ENCODE data around the gene GSK3B.

Gene GSK3B

GRCh38 chr3:120093911-120094775 lies at the start of gene GSK3B:
TSS of gene GSK3B (minus strand) at chr3:120094447. CDS start at chr3:120093434, 1,013 bp downstream.
- peaks cover 9% of the 10 kb centered on the region; the same call in 1 of the 2 replicates for H3K4me1 ChIP-seq (ENCODE audit: insufficient read depth, low read length)
- H3K9me3 ChIP-seq (ENCODE audit: control insufficient read depth, insufficient read depth, low read length): no peaks in the 10 kb centered on the region
- peak within 1 kb of the TSS; percentile 76 for H3K9ac ChIP-seq (ENCODE audit: low read depth, low read length)
- peaks cover 3% of the 10 kb centered on the region; the same call in 1 of the 2 replicates for H3K36me3 ChIP-seq (ENCODE audit: insufficient read depth, low read length)

DNA sequence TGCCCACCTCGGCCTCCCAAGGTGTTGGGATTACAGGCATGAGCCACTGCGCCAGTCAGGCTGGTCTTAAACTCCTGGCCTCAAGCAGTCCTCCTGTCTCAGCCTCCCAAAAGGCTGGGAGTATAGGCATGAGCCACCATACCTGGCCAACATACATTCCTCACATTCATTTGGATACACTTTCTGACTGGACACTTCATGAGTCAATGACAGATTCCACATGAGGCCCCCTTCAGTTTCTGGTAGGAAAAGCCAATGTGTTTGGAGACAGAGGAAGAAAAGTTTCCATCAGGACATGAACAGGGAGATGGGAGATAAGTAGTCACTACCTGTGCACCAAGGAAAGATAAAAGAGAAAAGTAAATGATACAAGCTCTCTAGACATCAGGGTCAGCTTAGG lies 49.4 kb upstream of the GSK3B start:
- Histone ChIP-seq H3K9me3 (ENCODE audit: control insufficient read depth, insufficient read depth, low read length) (no peaks in the 10 kb centered on the region), H3K9ac (ENCODE audit: low read depth, low read length) (no peak overlapping the region), H3K4me1 (ENCODE audit: insufficient read depth, low read length) (peaks cover 16% of the 10 kb centered on the region), H3K36me3 (ENCODE audit: insufficient read depth, low read length) (no peaks in the 10 kb centered on the region)

DNA sequence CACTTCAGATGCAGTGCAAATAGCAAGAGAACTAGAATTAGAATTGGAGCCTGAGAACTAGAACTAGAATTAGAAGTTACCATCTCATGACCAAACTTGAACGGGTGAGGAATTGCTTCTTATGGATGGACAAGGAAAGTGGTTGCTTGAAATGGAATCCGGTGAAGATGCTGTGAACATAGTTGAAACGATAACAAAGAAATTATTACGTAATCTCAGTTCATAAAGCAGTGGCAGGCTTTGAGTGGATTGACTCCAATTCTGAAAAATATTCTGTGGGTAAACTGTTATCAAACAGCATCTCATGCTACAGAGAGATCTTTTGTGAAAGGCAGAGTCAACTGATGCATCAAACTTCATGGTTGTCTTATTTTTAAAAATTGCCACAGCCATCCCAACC lies 48.0 kb upstream of the GSK3B start:
- H3K9ac ChIP-seq (ENCODE audit: low read depth, low read length): no peak overlapping the region
- peaks cover 8% of the 10 kb centered on the region for H3K4me1 ChIP-seq (ENCODE audit: insufficient read depth, low read length)
- H3K36me3 ChIP-seq (ENCODE audit: insufficient read depth, low read length): no peaks in the 10 kb centered on the region
- no peaks in the 10 kb centered on the region for H3K9me3 ChIP-seq (ENCODE audit: control insufficient read depth, insufficient read depth, low read length)

DNA sequence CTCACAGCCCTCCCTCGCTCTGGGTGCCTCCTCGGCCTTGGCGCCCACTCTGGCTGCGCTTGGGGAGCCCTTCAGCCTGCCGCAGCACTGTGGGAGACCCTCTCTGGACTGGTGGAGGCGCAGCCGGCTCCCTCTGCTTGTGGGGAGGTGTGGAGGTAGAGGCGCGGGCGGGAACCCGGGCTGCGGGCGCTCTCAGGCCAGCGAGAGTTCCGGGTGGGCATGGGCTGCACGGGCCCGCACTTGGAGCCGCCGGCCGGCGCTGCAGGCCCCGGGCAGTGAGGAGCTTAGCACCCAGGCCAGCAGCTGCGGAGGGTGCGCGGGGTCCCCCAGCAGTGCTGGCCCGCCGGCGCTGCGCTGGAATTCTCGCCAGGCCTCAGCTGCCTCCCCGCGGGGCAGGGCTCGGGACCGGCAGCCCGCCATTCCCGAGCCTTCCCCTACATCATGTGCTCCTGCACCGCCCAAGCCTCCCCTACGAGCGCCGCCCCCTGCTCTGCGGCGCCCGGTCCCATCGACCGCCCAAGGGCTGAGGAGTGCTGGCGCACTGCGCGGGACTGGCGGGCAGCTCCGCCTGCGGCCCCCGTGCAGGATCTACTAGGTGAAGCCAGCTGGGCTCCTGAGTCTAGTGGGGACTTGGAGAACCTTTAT lies 46.0 kb upstream of the GSK3B start:
- Histone ChIP-seq H3K36me3 (ENCODE audit: insufficient read depth, low read length) (no peaks in the 10 kb centered on the region), H3K9me3 (ENCODE audit: control insufficient read depth, insufficient read depth, low read length) (no peaks in the 10 kb centered on the region), H3K9ac (ENCODE audit: low read depth, low read length) (no peak overlapping the region), H3K4me1 (ENCODE audit: insufficient read depth, low read length) (no peaks in the 10 kb centered on the region; the same call in 1 of the 2 replicates)

DNA sequence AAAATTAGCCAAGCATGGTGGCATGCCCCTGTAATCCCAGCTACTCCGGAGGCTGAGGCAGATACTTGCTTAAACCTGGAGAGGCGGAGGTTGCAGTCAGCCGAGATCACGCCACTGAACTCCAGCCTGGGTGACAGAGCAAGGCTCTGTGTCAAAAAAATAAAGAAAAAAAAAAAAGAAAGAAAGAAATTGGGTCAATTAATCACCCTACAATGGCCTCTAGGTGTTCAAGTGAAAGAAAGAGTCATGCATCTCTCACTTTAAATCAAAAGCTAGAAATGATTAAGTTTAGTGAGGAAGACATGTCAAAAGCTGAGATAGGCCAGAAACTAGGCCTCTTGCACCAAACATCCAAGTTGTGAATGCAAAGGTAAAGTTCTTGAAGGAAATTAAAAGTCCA lies 44.9 kb upstream of the GSK3B start:
- no peaks in the 10 kb centered on the region for H3K4me1 ChIP-seq (ENCODE audit: insufficient read depth, low read length)
- H3K9ac ChIP-seq (ENCODE audit: low read depth, low read length): no peak overlapping the region
- H3K9me3 ChIP-seq (ENCODE audit: control insufficient read depth, insufficient read depth, low read length): no peaks in the 10 kb centered on the region
- no peaks in the 10 kb centered on the region for H3K36me3 ChIP-seq (ENCODE audit: insufficient read depth, low read length)

DNA sequence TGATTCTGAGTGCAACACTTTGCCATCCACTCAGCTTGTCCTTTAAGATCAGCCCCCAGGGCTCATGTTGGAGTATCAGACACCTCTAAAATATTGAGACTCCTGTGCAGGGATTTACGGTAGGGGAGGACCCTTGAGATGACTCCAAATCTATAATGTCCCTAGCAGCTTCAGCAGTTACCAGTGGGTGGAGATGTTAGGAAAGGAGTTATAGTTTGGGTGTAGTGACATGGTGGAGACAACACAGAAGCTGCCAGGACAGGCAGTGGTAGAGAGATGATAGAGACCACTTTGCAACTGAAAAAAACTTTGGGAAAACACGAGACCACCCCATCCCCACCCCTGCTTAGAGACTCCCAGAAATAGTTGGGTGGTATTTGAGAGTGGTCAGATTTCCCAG lies 43.3 kb upstream of the GSK3B start:
- Histone ChIP-seq H3K9me3 (ENCODE audit: control insufficient read depth, insufficient read depth, low read length) (no peaks in the 10 kb centered on the region), H3K9ac (ENCODE audit: low read depth, low read length) (no peak overlapping the region), H3K36me3 (ENCODE audit: insufficient read depth, low read length) (no peaks in the 10 kb centered on the region), H3K4me1 (ENCODE audit: insufficient read depth, low read length) (no peaks in the 10 kb centered on the region)

- H3K4me1 ChIP-seq (ENCODE audit: insufficient read depth, low read length): no peaks in the 10 kb centered on the region; the same call in 1 of the 2 replicates
- H3K9ac ChIP-seq (ENCODE audit: low read depth, low read length): no peak overlapping the region
- H3K9me3 ChIP-seq (ENCODE audit: control insufficient read depth, insufficient read depth, low read length): no peaks in the 10 kb centered on the region
- H3K36me3 ChIP-seq (ENCODE audit: insufficient read depth, low read length): no peaks in the 10 kb centered on the region
These were observed 36.4 kb upstream of the GSK3B start for GRCh38 chr3:120130656-120131055.

DNA sequence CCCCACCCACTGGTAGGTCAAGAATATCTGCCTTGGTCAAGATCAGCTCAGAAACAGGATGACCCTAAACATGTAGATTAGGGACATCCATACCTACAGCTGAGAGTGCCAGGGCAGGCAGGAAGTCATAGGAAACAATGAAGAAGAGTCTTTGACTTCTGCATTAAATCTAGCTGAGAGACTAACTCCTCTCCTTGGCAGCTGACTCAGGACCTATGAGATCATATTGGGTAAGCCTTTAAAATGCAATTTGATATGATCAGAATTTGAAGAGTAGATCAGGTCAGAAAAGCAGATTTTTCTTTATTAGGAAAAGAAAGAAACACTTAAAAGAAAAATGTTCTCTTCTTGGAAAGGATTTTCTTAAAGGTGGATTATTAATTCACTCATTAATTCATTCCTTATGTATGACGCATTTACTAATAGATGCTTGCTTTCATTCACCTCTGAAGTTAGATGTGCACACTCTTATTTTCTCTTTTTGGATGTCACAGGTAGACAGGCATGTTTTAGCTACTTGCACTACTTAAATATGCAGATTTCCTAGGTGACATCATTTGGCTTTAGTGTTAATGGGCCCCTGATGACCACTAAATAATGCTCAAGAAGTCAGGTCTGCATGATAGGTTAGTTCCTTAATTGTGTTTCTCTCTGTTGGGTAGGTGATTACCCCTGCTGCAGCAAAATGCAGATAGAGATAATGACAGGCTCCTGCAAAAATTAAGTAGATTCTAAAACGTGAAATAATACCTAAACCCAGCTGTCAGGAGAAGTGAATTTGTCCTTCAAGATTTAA lies 35.7 kb upstream of the GSK3B start:
- H3K36me3 ChIP-seq (ENCODE audit: insufficient read depth, low read length): no peaks in the 10 kb centered on the region
- no peaks in the 10 kb centered on the region; the same call in 1 of the 2 replicates for H3K4me1 ChIP-seq (ENCODE audit: insufficient read depth, low read length)

GRCh38 chr3:120129051-120129450 lies 34.8 kb upstream of the GSK3B start:
- Histone ChIP-seq H3K9ac (ENCODE audit: low read depth, low read length) (no peak overlapping the region), H3K9me3 (ENCODE audit: control insufficient read depth, insufficient read depth, low read length) (no peaks in the 10 kb centered on the region), H3K4me1 (ENCODE audit: insufficient read depth, low read length) (no peaks in the 10 kb centered on the region; the same call in 1 of the 2 replicates), H3K36me3 (ENCODE audit: insufficient read depth, low read length) (no peaks in the 10 kb centered on the region)

More for the DNA sequence above, 35.7 kb upstream of the GSK3B start:
- H3K9me3 ChIP-seq (ENCODE audit: control insufficient read depth, insufficient read depth, low read length): no peaks in the 10 kb centered on the region
- H3K9ac ChIP-seq (ENCODE audit: low read depth, low read length): no peak overlapping the region

GRCh38 chr3:120125992-120126391 lies 31.7 kb upstream of the GSK3B start:
- H3K4me1 ChIP-seq (ENCODE audit: insufficient read depth, low read length): no peaks in the 10 kb centered on the region; the same call in 1 of the 2 replicates
- no peak overlapping the region for H3K9ac ChIP-seq (ENCODE audit: low read depth, low read length)
- no peaks in the 10 kb centered on the region for H3K9me3 ChIP-seq (ENCODE audit: control insufficient read depth, insufficient read depth, low read length)
- H3K36me3 ChIP-seq (ENCODE audit: insufficient read depth, low read length): no peaks in the 10 kb centered on the region

DNA sequence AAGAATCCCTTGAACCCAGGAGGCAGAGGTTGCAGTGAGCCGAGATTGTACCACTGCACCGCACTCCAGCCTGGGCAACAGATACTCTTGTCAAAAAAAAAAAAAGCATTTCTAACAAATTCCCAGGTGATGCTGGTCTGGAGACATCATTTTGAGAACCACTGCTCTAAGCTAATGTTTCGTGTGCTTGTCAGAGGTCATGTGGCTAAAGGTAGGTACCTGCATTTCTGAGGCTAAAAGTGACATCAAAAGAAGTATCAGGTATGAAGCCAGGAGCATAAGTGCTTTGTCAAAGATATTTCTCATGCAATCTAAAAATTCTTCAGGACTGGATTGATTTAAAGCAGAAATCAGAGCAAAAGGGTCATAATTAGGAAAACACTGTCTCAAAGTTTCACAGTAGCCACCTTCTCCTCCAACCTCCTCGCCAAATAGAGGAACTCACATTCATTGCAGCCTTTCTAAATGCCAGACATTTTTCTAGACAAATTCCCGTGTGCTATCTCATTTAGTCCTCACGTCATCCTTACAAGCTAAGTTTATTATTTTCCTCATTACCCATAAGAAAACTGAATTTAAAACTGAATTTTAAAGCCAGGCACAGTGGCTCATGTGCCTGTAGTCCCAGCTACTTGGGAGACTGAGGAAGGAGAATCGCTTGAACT lies 25.7 kb upstream of the GSK3B start:
- H3K4me1 ChIP-seq (ENCODE audit: insufficient read depth, low read length): no peaks in the 10 kb centered on the region
- H3K36me3 ChIP-seq (ENCODE audit: insufficient read depth, low read length): no peaks in the 10 kb centered on the region
- no peak overlapping the region for H3K9ac ChIP-seq (ENCODE audit: low read depth, low read length)
- H3K9me3 ChIP-seq (ENCODE audit: control insufficient read depth, insufficient read depth, low read length): peaks cover 4% of the 10 kb centered on the region

DNA sequence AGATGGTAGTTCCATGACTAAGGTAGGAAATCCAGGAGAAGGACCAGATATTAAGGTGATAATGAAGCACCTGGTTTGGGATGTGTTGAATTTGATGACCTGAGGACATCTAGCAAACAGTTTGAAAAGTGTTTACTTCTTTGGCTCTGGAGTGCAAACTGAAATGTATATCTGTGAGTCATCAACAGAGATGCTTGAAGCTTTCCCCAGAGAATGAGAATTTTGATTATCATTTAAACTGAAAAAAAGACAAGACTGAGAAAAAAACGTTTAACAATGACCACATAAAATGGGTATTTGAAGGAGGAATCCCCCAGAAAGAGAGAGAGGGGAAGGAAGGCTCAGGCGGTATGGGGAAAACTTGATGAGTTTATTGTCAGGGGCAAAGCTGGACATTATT lies 20.7 kb upstream of the GSK3B start:
- H3K9ac ChIP-seq (ENCODE audit: low read depth, low read length): no peak overlapping the region
- H3K4me1 ChIP-seq (ENCODE audit: insufficient read depth, low read length): no peaks in the 10 kb centered on the region
- no peaks in the 10 kb centered on the region for H3K36me3 ChIP-seq (ENCODE audit: insufficient read depth, low read length)
- peaks cover 4% of the 10 kb centered on the region for H3K9me3 ChIP-seq (ENCODE audit: control insufficient read depth, insufficient read depth, low read length)

GRCh38 chr3:120114376-120114775 lies 20.1 kb upstream of the GSK3B start:
- Histone ChIP-seq H3K9me3 (ENCODE audit: control insufficient read depth, insufficient read depth, low read length) (peaks cover 4% of the 10 kb centered on the region), H3K36me3 (ENCODE audit: insufficient read depth, low read length) (no peaks in the 10 kb centered on the region), H3K9ac (ENCODE audit: low read depth, low read length) (no peak overlapping the region), H3K4me1 (ENCODE audit: insufficient read depth, low read length) (no peaks in the 10 kb centered on the region)

All from ES-I3 (cell line).